Colonic mucosa (tissue), 4 donors: ENCODE results near the gene BCAS3. TPM values are rescaled to one million over a fixed set of nuclear protein-coding genes. Genes with fewer than 3 reads are reported as not detected.

Experiments
- DNase-seq: peaks from one replicate; pipeline ENCODE4 v3.0.0-alpha.2; 2020
- H3K27ac ChIP-seq: fragments of 200-600 bp; one replicate; pipeline ENCODE4 v1.8.0; 2021
- H3K27me3 ChIP-seq: fragments of 200-600 bp; one replicate; pipeline ENCODE4 v1.8.0; 2021
- H3K36me3 ChIP-seq: fragments of 200-600 bp; one replicate; pipeline ENCODE4 v1.8.0; 2021
- H3K4me1 ChIP-seq: fragments of 200-600 bp; one replicate; pipeline ENCODE4 v1.8.0; 2021; ENCODE audit warnings: mild to moderate bottlenecking
- H3K4me3 ChIP-seq: fragments of 200-600 bp; one replicate; pipeline ENCODE4 v1.8.0; 2021
- H3K9ac ChIP-seq, 2 donors: one replicate each; pipeline ENCODE4 v1.7.0; 2013; ENCODE audit warnings: control low read depth in 2 of 2, low read depth in 2 of 2, low read length in 2 of 2
- H3K9me3 ChIP-seq: fragments of 200-600 bp; one replicate; pipeline ENCODE4 v1.8.0; 2021
- intact Hi-C: fragments of 100-400 bp; cut with DNase I; formaldehyde crosslinking; loops from one replicate; pipeline ENCODE4 v1.14.1; 2022
- total RNA-seq, 2 donors: library from RNA; stranded (reverse); fragmentation: NEBNext Ultra II Directional in 1 of 2; extraction: Animal tissue kit (Norgen Biotek cat#: 25700) in 1 of 2; gene quantifications; one replicate each; pipeline ENCODE4 v1.2.1, GENCODE V29; 2021
- TF ChIP-seq, protein P1 (sequence below): fragments of 200-600 bp; IDR thresholded peaks from one replicate; pipeline ENCODE4 v1.8.0; 2022; ENCODE audit warnings: antibody characterized with exemption, mild to moderate bottlenecking
- donor health status: healthy.
- donor health status: DM: no; HTN: no; CAD: no.
- donor health status: DM: no; HTN: no; CAD: no.

Gene BCAS3
- total RNA-seq, 2 donors from 2014 or later, result 11.0 to 17.8 TPM

DNA sequence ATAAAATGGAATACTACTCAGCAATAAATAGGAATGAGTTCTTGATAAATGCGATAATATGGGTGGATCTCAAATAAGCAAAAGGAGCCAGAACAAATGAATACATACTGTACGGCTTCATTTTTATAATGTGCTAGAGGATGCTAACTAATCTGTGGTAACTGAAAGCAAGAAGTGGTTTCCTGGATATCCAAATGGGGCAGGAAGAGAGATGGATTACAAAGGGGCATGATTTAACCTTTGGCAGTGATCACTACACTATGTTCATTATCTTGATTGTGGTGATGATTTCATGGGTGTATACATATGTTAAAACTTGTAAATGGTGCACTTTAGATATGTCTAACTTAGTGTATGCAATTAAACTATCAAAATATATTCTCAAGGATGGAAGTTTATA, 499.7 kb downstream of the BCAS3 start:
- no peak for DNase-seq
- Histone ChIP-seq H3K36me3 (no peaks in the 10 kb centered on the region), H3K27me3 (no peaks in the 10 kb centered on the region), H3K9ac (no peak overlapping the region), H3K4me3 (no peak overlapping the region), H3K27ac (no peak overlapping the region), H3K4me1 (no peaks in the 10 kb centered on the region), H3K9me3 (no peaks in the 10 kb centered on the region)
- intact Hi-C loops, result no loop called here
- TF ChIP-seq, protein P1, sequence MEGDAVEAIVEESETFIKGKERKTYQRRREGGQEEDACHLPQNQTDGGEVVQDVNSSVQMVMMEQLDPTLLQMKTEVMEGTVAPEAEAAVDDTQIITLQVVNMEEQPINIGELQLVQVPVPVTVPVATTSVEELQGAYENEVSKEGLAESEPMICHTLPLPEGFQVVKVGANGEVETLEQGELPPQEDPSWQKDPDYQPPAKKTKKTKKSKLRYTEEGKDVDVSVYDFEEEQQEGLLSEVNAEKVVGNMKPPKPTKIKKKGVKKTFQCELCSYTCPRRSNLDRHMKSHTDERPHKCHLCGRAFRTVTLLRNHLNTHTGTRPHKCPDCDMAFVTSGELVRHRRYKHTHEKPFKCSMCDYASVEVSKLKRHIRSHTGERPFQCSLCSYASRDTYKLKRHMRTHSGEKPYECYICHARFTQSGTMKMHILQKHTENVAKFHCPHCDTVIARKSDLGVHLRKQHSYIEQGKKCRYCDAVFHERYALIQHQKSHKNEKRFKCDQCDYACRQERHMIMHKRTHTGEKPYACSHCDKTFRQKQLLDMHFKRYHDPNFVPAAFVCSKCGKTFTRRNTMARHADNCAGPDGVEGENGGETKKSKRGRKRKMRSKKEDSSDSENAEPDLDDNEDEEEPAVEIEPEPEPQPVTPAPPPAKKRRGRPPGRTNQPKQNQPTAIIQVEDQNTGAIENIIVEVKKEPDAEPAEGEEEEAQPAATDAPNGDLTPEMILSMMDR, result no peak

DNA sequence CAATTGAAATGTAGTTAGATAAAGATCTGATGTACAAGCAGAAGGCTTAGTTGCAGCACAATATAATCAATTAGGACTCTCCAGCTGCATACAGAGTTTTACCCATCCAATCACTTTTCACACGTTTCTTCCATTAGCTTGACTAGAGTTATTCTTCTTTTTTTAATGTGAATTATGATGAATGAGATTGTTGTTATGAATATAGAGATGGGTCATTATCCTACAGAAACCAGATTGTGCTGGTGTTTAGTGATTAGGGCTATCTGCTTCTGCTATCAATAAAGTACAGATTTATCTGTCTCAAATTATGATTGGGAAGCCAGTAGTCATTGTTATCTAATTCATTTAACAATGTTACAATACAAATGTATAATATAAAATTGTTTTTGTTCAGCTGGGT, 500.6 kb downstream of the BCAS3 start:
- Histone ChIP-seq H3K4me1 (no peaks in the 10 kb centered on the region), H3K9ac (no peak overlapping the region), H3K27ac (no peak overlapping the region), H3K27me3 (no peaks in the 10 kb centered on the region), H3K36me3 (no peaks in the 10 kb centered on the region), H3K9me3 (no peaks in the 10 kb centered on the region), H3K4me3 (no peak overlapping the region)
- intact Hi-C loops, result no loop called here
- no peak for DNase-seq
- TF ChIP-seq, protein P1, result no peak

DNA sequence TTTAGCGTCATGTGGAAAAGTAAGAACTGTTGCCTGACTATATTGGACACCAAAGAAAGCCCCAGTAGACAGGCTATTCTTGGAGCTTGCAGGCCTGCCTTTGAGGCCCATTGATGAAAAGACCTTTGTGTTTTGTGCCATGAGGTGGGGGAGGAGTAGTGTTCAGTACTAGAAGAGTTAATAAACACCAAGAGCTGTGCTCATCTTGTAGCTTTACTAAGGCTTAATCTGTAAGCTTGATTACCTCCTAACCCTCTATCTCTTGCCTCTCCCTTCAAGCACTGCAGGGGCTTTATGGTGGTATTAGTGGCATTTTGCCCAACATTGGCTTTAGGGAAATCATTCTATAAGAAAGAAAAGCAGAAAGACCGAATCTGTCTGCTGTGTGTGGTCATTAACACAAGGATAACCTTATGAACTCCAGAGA, 501.7 kb downstream of the BCAS3 start:
- H3K9ac ChIP-seq, result no peak overlapping the region
- H3K4me1 ChIP-seq, result no peaks in the 10 kb centered on the region
- H3K27me3 ChIP-seq, result no peaks in the 10 kb centered on the region
- no peak for DNase-seq
- no peaks in the 10 kb centered on the region for H3K36me3 ChIP-seq
- TF ChIP-seq, protein P1, result no peak
- intact Hi-C loops, result no loop called here
- no peak overlapping the region for H3K4me3 ChIP-seq
- no peaks in the 10 kb centered on the region for H3K9me3 ChIP-seq
- H3K27ac ChIP-seq, result no peak overlapping the region

DNA sequence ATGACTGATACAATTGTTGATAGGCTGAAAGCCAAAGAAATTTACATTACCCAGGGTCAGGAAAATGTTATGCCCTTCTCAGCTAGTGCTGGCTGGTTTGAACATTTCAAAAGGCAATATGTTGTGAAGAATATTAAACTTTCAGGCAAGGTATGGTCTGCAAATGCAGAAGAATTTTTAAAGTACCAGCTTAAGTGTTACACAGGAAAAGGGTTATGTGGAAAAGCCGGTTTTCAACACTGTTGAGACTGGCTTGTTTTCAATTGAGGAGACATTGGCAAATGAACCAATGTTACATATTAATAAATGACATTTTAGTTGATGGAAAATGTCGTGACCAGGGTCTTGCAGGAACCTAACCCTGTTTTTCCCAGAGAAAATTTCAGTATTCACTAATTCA, 506.1 kb downstream of the BCAS3 start:
- Histone ChIP-seq H3K27me3 (no peaks in the 10 kb centered on the region), H3K36me3 (no peaks in the 10 kb centered on the region), H3K4me1 (no peaks in the 10 kb centered on the region), H3K9ac (no peak overlapping the region), H3K9me3 (no peaks in the 10 kb centered on the region), H3K4me3 (no peak overlapping the region), H3K27ac (no peak overlapping the region)
- TF ChIP-seq, protein P1, result no peak
- intact Hi-C loops, result no loop called here
- DNase-seq, result no peak

DNA sequence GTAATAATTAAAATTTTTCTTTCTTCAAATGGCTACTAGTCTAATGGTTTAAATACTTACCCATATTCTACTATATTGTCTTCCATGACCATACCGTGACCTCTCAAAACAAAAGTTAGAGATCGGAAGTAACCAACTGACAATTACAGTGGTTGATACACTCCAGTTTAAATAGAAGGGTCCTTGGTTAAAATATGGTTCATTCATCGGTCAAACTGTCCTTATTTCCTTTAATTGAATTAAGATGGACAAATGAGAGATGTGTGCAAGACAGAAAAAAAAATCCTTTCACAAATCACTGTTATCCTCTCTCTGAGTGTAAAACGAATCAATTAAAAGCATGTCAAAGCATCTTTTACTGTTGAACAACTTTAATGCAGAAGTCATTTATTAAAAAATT, 507.7 kb downstream of the BCAS3 start:
- intact Hi-C loops, result no loop called here
- no peaks in the 10 kb centered on the region for H3K9me3 ChIP-seq
- no peaks in the 10 kb centered on the region for H3K36me3 ChIP-seq
- H3K27ac ChIP-seq, result no peak overlapping the region
- H3K4me1 ChIP-seq, result no peaks in the 10 kb centered on the region
- no peaks in the 10 kb centered on the region for H3K27me3 ChIP-seq
- no peak overlapping the region for H3K9ac ChIP-seq
- H3K4me3 ChIP-seq, result no peak overlapping the region
- DNase-seq, result no peak
- TF ChIP-seq, protein P1, result no peak

DNA sequence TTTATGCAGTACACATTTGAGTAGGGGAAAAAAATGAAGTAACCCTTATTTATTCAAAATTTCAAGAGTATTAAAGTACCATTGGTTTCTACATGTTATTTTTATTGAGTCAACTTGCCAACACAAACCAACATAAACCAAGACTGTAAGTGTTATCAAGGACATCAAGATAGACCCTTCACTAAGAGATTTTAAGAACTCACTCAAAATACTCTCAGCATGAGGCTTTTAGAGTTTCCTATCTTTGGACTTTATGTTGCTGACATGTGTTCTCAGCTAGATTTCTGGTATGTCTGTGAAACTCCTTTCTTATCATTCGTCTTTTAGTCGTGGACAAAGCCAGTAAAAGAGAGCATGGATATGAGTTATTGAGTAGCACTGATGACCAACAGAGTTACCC, 509.4 kb downstream of the BCAS3 start:
- no peak for DNase-seq
- no peak overlapping the region for H3K9ac ChIP-seq
- TF ChIP-seq, protein P1, result no peak
- no peaks in the 10 kb centered on the region for H3K27me3 ChIP-seq
- no peaks in the 10 kb centered on the region for H3K36me3 ChIP-seq
- H3K4me1 ChIP-seq, result no peaks in the 10 kb centered on the region
- H3K9me3 ChIP-seq, result no peaks in the 10 kb centered on the region
- H3K27ac ChIP-seq, result no peak overlapping the region
- no peak overlapping the region for H3K4me3 ChIP-seq
- intact Hi-C loops, result no loop called here
